K562 (cell line): ENCODE data around the gene MFF. TPM values are rescaled to one million over a fixed set of nuclear protein-coding genes. Genes with fewer than 3 reads are reported as not detected.
A peak's percentile ranks its signal among the peaks of the same experiment; 100 is the strongest.

Source experiments
- BRF1 ChIP-seq: IDR thresholded peaks from 3 replicates; pipeline ENCODE4 v1.6.1; 2011; ENCODE audit warnings: borderline replicate concordance, mild to moderate bottlenecking; ENCODE audit not compliant: insufficient read length; ENCODE audit errors: extremely low read depth
- DACH1 ChIP-seq: fragments of 450-650 bp; IDR thresholded peaks from 2 replicates; pipeline ENCODE4 v1.6.1; 2018; ENCODE audit not compliant: partially characterized antibody
- ELF1 ChIP-seq: fragments of 200-800 bp; sonication (Bioruptor generic); IDR thresholded peaks from 2 replicates; pipeline ENCODE4 v1.6.1; 2016; ENCODE audit warnings: missing genetic modification characterization, missing compliant biosample characterization
- ETV6 ChIP-seq, 3 experiments: fragments of 150-350 bp in 1 of 3; sonication (generic) in 1 of 3; formaldehyde crosslinking in 1 of 3; IDR thresholded peaks; 2 replicates each; pipeline versions ENCODE4 v1.6.1 to v1.8.0; 2014 to 2022; ENCODE audit warnings: borderline replicate concordance in 2 of 3, low read depth in 2 of 3, antibody characterized with exemption in 1 of 3, low read length in 1 of 3, mild to moderate bottlenecking in 1 of 3, missing genetic modification reagents in 1 of 3
- FOXP1 ChIP-seq: sonication (generic); formaldehyde crosslinking; IDR thresholded peaks from 2 replicates; pipeline ENCODE4 v1.8.0; 2022; ENCODE audit warnings: mild to moderate bottlenecking, missing genetic modification reagents
- HNRNPL ChIP-seq: fragments of 200-400 bp; formaldehyde crosslinking; IDR thresholded peaks from 2 replicates; pipeline ENCODE4 v1.6.1; 2017; ENCODE audit warnings: low read depth, mild to moderate bottlenecking, low read length
- HNRNPLL ChIP-seq: fragments of 200-400 bp; formaldehyde crosslinking; IDR thresholded peaks from 2 replicates; pipeline ENCODE4 v1.6.1; 2017; ENCODE audit warnings: low read length, low read depth, mild to moderate bottlenecking; ENCODE audit not compliant: poor library complexity, severe bottlenecking
- MBD2 ChIP-seq: sonication (generic); IDR thresholded peaks from 2 replicates; pipeline ENCODE4 v1.6.1; 2016; ENCODE audit warnings: low read depth, borderline replicate concordance
- MEIS2 ChIP-seq: fragments of 450-650 bp; IDR thresholded peaks from 2 replicates; pipeline ENCODE4 v1.6.1; 2014; ENCODE audit warnings: mild to moderate bottlenecking; ENCODE audit not compliant: partially characterized antibody
- PHF21A ChIP-seq: fragments of 450-650 bp; IDR thresholded peaks from 2 replicates; pipeline ENCODE4 v1.6.1; 2017; ENCODE audit warnings: low read depth, borderline replicate concordance
- SIN3A ChIP-seq, 2 experiments: fragments of 150-350 bp in 1 of 2; IDR thresholded peaks; 2 replicates each; pipeline ENCODE4 v1.6.1; 2011 to 2016; ENCODE audit warnings: borderline replicate concordance in 2 of 2, low read depth in 2 of 2, low read length in 2 of 2, mild to moderate bottlenecking in 2 of 2, moderate library complexity in 2 of 2; ENCODE audit not compliant: control insufficient read depth in 1 of 2
- SUPT5H ChIP-seq: fragments of 450-650 bp; IDR thresholded peaks from 2 replicates; pipeline ENCODE4 v1.6.1; 2016
- TBP ChIP-seq: optimal IDR thresholded peaks from 2 replicates; pipeline ENCODE3; 2011; ENCODE audit warnings: low read depth, low read length, improper control_type of control experiment
- ZFPM2 ChIP-seq: fragments of 250-450 bp; sonication (Bioruptor Pico); IDR thresholded peaks from 2 replicates; pipeline ENCODE4 v1.5.1; 2022; ENCODE audit warnings: mild to moderate bottlenecking
- ZNF445 ChIP-seq: fragments of 250-450 bp; sonication (Bioruptor Pico); IDR thresholded peaks from 2 replicates; pipeline ENCODE4 v1.4.0; 2020; ENCODE audit warnings: low read depth, mild to moderate bottlenecking, moderate library complexity
- ZNF639 ChIP-seq, 2 experiments: fragments of 200-800 bp in 1 of 2; sonication (Bioruptor generic) in 1 of 2; sonication (generic) in 1 of 2; formaldehyde crosslinking in 1 of 2; IDR thresholded peaks in 1 of 2; conservative IDR thresholded peaks in 1 of 2; 2 replicates each; pipeline versions ENCODE4 v1.5.0 to v1.6.1; 2016 to 2020; ENCODE audit warnings: missing compliant biosample characterization in 1 of 2, missing genetic modification characterization in 1 of 2, missing genetic modification reagents in 1 of 2
- ZNF766 ChIP-seq: fragments of 200-800 bp; sonication (Bioruptor generic); conservative IDR thresholded peaks from 2 replicates; pipeline ENCODE4 v1.6.1; 2016; ENCODE audit warnings: missing genetic modification characterization, missing compliant biosample characterization
- polyA plus RNA-seq, 8 experiments: library from polyadenylated mRNA; depleted of rRNA in 4 of 8; stranded (reverse) in 5 of 8; unstranded in 3 of 8; fragments of >200 nt; fragmentation: Nextera tagmentation in 2 of 8; fragmentation: Illumina TruSeq in 1 of 8; extraction: Ambion mirVana in 2 of 8; extraction: Trizol in 1 of 8; gene quantifications; 2 replicates each; pipeline versions ENCODE4 v1.2.1 to v1.2.3, GENCODE V29; 2011 to 2014; ENCODE audit warnings: inconsistent platforms in 1 of 8, missing spikeins in 1 of 8
- total RNA-seq, 7 experiments: library from RNA; depleted of rRNA in 6 of 7; stranded (reverse); fragments of >200 nt in 6 of 7; fragmentation: Illumina TruSeq in 2 of 7; extraction: Trizol in 2 of 7; gene quantifications; 2 replicates each; pipeline versions ENCODE4 v1.2.1 to v1.2.3, GENCODE V29; 2011 to 2021; ENCODE audit warnings: low replicate concordance in 1 of 7
- TF ChIP-seq, protein P1 (sequence below): sonication (generic); formaldehyde crosslinking; IDR thresholded peaks from 2 replicates; pipeline ENCODE4 v1.9.0; 2022; ENCODE audit warnings: mild to moderate bottlenecking, missing genetic modification reagents
- TF ChIP-seq, protein P2 (sequence below): sonication (generic); formaldehyde crosslinking; IDR thresholded peaks from 2 replicates; pipeline ENCODE4 v1.8.0; 2023; ENCODE audit warnings: missing genetic modification reagents, mild to moderate bottlenecking, borderline replicate concordance

The MFF gene
- total and polyA plus RNA-seq, 9 of the 15 experiments (the other 6 are each of a cell fraction or from before 2014, with no cell fraction given), result 9.4 to 75.4 (median 55.7) TPM

GRCh38 chr2:227324995-227325838, at the start of gene MFF (continued):
- TF ChIP-seq HNRNPL, result peak; percentile 21; the same call in 1 of the 2 replicates
- TF ChIP-seq MEIS2, result no peak
- TF ChIP-seq ZFPM2 (CRISPR knock-in tag), result no peak
- TF ChIP-seq HNRNPLL, result peak; percentile 95
- TF ChIP-seq, protein P1, sequence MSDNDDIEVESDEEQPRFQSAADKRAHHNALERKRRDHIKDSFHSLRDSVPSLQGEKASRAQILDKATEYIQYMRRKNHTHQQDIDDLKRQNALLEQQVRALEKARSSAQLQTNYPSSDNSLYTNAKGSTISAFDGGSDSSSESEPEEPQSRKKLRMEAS (CRISPR knock-in tag), result peak; percentile 99
- peak; percentile 94 for TF ChIP-seq FOXP1 (CRISPR knock-in tag)
- TF ChIP-seq SUPT5H, result peak; percentile 60
- TF ChIP-seq ZNF766 (CRISPR knock-in tag), result no peak; the same call in 1 of the 2 replicates
- no peak for TF ChIP-seq DACH1
- TF ChIP-seq, protein P2, sequence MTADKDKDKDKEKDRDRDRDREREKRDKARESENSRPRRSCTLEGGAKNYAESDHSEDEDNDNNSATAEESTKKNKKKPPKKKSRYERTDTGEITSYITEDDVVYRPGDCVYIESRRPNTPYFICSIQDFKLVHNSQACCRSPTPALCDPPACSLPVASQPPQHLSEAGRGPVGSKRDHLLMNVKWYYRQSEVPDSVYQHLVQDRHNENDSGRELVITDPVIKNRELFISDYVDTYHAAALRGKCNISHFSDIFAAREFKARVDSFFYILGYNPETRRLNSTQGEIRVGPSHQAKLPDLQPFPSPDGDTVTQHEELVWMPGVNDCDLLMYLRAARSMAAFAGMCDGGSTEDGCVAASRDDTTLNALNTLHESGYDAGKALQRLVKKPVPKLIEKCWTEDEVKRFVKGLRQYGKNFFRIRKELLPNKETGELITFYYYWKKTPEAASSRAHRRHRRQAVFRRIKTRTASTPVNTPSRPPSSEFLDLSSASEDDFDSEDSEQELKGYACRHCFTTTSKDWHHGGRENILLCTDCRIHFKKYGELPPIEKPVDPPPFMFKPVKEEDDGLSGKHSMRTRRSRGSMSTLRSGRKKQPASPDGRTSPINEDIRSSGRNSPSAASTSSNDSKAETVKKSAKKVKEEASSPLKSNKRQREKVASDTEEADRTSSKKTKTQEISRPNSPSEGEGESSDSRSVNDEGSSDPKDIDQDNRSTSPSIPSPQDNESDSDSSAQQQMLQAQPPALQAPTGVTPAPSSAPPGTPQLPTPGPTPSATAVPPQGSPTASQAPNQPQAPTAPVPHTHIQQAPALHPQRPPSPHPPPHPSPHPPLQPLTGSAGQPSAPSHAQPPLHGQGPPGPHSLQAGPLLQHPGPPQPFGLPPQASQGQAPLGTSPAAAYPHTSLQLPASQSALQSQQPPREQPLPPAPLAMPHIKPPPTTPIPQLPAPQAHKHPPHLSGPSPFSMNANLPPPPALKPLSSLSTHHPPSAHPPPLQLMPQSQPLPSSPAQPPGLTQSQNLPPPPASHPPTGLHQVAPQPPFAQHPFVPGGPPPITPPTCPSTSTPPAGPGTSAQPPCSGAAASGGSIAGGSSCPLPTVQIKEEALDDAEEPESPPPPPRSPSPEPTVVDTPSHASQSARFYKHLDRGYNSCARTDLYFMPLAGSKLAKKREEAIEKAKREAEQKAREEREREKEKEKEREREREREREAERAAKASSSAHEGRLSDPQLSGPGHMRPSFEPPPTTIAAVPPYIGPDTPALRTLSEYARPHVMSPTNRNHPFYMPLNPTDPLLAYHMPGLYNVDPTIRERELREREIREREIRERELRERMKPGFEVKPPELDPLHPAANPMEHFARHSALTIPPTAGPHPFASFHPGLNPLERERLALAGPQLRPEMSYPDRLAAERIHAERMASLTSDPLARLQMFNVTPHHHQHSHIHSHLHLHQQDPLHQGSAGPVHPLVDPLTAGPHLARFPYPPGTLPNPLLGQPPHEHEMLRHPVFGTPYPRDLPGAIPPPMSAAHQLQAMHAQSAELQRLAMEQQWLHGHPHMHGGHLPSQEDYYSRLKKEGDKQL (CRISPR knock-in tag), result no peak
- no peak for TF ChIP-seq ZNF445 (CRISPR knock-in tag)
- 0 out of 4 replicates have a peak, but pooled peaks of 1 of the 2 experiments have one; percentile 41 for TF ChIP-seq ZNF639 (CRISPR knock-in tag; conservative IDR thresholded peaks at IDR 0.05 in 1 of 2, IDR thresholded peaks at IDR 0.05 in 1 of 2)
- TF ChIP-seq TBP, result peak; percentile 67
- no peak for TF ChIP-seq PHF21A
- TF ChIP-seq ETV6 (IDR thresholded peaks at IDR 0.05; ENCODE audit: borderline replicate concordance in 1 of 2, low read depth in 2 of 2, low read length in 1 of 2), result peak in 1 of 2 experiments; percentile 36; a peak in 1 of 4 replicates
- TF ChIP-seq ETV6 (CRISPR knock-in tag; IDR thresholded peaks at IDR 0.05; ENCODE audit: borderline replicate concordance), result peak; percentile 81; the same call in 1 of the 2 replicates
- TF ChIP-seq SIN3A (IDR thresholded peaks at IDR 0.05; ENCODE audit: borderline replicate concordance in 2 of 2, control insufficient read depth in 1 of 2, low read depth in 2 of 2, low read length in 2 of 2), result peak in 1 of 2 experiments; percentile 71; a peak in 1 of 4 replicates
- TF ChIP-seq BRF1, result no peak
- peak; percentile 25; the same call in 1 of the 2 replicates for TF ChIP-seq MBD2
- peak; percentile 97 for TF ChIP-seq ELF1 (tag)
